Upper lobe of left lung (tissue), 6 donors: ENCODE measurements around the gene FFAR2. TPM values are rescaled to one million over a fixed set of nuclear protein-coding genes. Genes with fewer than 3 reads are reported as not detected.

ENCODE experiments used
- ATAC-seq, 2 donors: fragments of 200-7000 bp; cut with Tn5 transposase; one replicate each; pipeline ENCODE4 v1.9.1; 2022; ENCODE audit warnings: mild to moderate bottlenecking in 2 of 2, moderate library complexity in 2 of 2; ENCODE audit not compliant: low FRiP score in 2 of 2
- DNase-seq, 2 donors: peaks; one replicate each; pipeline ENCODE4 v3.0.0-alpha.2; 2019 to 2020
- H3K27ac ChIP-seq, 4 donors: fragments of 200-600 bp; sonication (generic); one replicate each; pipeline ENCODE4 v1.5.1; 2016 to 2019
- H3K27me3 ChIP-seq, 4 donors: fragments of 200-600 bp; sonication (generic); one replicate each; pipeline ENCODE4 v1.5.1; 2017 to 2019
- H3K36me3 ChIP-seq, 4 donors: fragments of 200-600 bp; sonication (generic); one replicate each; pipeline ENCODE4 v1.5.1; 2016 to 2019
- H3K4me1 ChIP-seq, 4 donors: fragments of 200-600 bp; sonication (generic); one replicate each; pipeline ENCODE4 v1.5.1; 2018 to 2019
- H3K4me3 ChIP-seq, 4 donors: fragments of 200-600 bp; sonication (generic); one replicate each; pipeline ENCODE4 v1.5.1; 2017 to 2019; ENCODE audit warnings: mild to moderate bottlenecking in 2 of 4, moderate library complexity in 1 of 4
- H3K9me3 ChIP-seq, 4 donors: fragments of 200-600 bp; sonication (generic); one replicate each; pipeline ENCODE4 v1.5.1; 2018 to 2019
- EP300 ChIP-seq, 4 donors: sonication (generic); formaldehyde crosslinking; IDR thresholded peaks; one replicate each; pipeline ENCODE4 v1.5.1; 2017; ENCODE audit warnings: antibody characterized with exemption in 4 of 4, control low read depth in 2 of 4
- POLR2A ChIP-seq, 4 donors: fragments of 450-650 bp; IDR thresholded peaks; one replicate each; pipeline ENCODE4 v1.5.1; 2016 to 2017; ENCODE audit warnings: antibody characterized with exemption in 4 of 4, mild to moderate bottlenecking in 2 of 4
- POLR2AphosphoS5 ChIP-seq, 2 donors: sonication (generic); formaldehyde crosslinking; IDR thresholded peaks; one replicate each; pipeline ENCODE4 v1.5.1; 2017; ENCODE audit warnings: antibody characterized with exemption in 2 of 2
- WGBS, 2 donors: methylation state at CpG; one replicate each; pipeline ENCODE4 v1.1.5; 2017 to 2018; 5-methylcytosine and 5-hydroxymethylcytosine counted together
- total RNA-seq, 6 donors: library from RNA; depleted of rRNA in 4 of 6; stranded (reverse); fragments of >200 nt in 4 of 6; gene quantifications; one replicate each; pipeline versions ENCODE4 v1.1.0 to v1.2.1, GENCODE V29; 2016 to 2021
- TF ChIP-seq, protein P1 (sequence below), 6 experiments: fragments of 450-650 bp in 4 of 6; fragments of 200-600 bp in 2 of 6; sonication (generic) in 2 of 6; IDR thresholded peaks; one replicate each; pipeline ENCODE4 v1.5.1; 2016 to 2019; ENCODE audit warnings: antibody characterized with exemption in 6 of 6
- donor health status: DM: no; HTN: no; CAD: no; lungs with moderate emphysema.
- donor health status: DM: no; HTN: yes; CAD: no; lungs with severe emphysema.

FFAR2 gene
- total RNA-seq, 6 donors from 2014 or later, result 0.22 to 9.0 (median 2.1) TPM; not detected in 1

DNA sequence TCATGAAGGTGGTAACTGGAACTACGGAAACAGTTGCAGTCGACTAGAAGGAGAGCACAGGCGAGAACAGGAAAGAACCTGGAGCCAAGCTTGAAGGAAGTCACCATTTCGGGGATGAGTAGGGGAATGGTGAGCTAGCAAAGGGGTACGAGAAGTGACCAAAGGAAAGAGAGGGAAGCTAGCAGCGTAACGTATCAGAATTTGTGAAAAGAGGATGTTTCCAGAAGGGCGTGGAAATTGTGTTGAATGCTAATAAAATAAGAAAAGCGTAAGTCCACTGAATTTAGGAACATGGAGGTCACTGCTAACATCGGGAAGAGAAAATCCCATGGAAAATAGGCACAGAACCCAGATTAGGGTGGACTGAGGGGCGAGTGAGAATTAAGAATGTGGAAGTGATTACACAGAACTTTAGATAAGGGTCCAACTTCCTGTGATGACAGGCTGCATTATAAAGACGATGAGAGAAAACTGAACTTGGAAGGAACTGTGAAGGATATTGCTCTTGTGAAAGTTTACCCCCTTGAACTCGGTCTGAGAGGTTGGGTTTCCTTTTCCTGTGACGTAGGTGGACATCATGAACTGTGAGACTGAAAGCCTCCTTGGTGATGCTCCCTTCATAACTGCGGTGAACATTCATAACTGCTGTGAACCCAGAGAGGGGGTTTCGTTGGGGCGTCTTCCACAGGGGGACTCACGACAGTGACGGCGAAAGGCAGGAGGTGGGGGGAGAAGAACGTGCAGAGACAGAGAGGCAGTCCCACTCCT lies 2.0 kb upstream of the FFAR2 start:
- H3K4me3 ChIP-seq, result no peak overlapping the region
- no peaks in the 10 kb centered on the region for H3K27me3 ChIP-seq
- 65 to 70% methylated on average over 21 of the region's 21 CpGs for WGBS, 2 donors
- no peaks in the 10 kb centered on the region for H3K9me3 ChIP-seq
- DNase-seq, result no peak
- peak in 1 of 2 donors; percentile 38 for ATAC-seq
- peak overlapping the region in 2 of 4 donors; percentile 20 to 35 for H3K27ac ChIP-seq
- H3K4me1 ChIP-seq, result peaks cover 19 to 44% (median 31%) of the 10 kb centered on the region in 4 donors
- TF ChIP-seq EP300 (IDR thresholded peaks at IDR 0.05) (peak in 1 of 4 donors; percentile 69), POLR2A (IDR thresholded peaks at IDR 0.05) (no peak), POLR2AphosphoS5 (IDR thresholded peaks at IDR 0.05) (peak in 1 of 2 donors; percentile 42)
- TF ChIP-seq, protein P1, sequence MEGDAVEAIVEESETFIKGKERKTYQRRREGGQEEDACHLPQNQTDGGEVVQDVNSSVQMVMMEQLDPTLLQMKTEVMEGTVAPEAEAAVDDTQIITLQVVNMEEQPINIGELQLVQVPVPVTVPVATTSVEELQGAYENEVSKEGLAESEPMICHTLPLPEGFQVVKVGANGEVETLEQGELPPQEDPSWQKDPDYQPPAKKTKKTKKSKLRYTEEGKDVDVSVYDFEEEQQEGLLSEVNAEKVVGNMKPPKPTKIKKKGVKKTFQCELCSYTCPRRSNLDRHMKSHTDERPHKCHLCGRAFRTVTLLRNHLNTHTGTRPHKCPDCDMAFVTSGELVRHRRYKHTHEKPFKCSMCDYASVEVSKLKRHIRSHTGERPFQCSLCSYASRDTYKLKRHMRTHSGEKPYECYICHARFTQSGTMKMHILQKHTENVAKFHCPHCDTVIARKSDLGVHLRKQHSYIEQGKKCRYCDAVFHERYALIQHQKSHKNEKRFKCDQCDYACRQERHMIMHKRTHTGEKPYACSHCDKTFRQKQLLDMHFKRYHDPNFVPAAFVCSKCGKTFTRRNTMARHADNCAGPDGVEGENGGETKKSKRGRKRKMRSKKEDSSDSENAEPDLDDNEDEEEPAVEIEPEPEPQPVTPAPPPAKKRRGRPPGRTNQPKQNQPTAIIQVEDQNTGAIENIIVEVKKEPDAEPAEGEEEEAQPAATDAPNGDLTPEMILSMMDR (IDR thresholded peaks at IDR 0.05), result no peak
- no peaks in the 10 kb centered on the region for H3K36me3 ChIP-seq

DNA sequence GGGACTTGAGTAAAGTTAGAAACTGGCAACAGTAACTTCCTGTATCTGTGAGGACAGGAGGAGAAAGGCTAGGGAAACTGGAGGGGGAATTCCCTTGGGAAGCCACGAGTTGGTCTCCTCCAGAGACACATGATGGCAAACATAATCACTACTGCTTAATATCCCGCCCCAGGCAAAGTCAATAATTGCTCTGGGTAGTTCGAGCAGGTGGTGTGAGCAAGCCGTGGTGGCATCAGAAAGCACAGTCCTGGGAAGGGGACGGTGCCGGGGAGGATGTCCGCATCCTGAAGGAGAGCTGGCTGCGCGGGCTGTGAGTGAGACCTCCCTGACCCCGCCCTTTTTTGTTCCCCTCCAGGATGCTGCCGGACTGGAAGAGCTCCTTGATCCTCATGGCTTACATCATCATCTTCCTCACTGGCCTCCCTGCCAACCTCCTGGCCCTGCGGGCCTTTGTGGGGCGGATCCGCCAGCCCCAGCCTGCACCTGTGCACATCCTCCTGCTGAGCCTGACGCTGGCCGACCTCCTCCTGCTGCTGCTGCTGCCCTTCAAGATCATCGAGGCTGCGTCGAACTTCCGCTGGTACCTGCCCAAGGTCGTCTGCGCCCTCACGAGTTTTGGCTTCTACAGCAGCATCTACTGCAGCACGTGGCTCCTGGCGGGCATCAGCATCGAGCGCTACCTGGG lies 1.4 kb downstream of the FFAR2 start:
- Histone ChIP-seq H3K27me3 (no peaks in the 10 kb centered on the region), H3K4me3 (peak overlapping the region in 2 of 4 donors; percentile 7 to 20), H3K9me3 (no peaks in the 10 kb centered on the region), H3K27ac (peak overlapping the region; percentile 56 to 79 (median 68)), H3K36me3 (no peaks in the 10 kb centered on the region), H3K4me1 (peaks cover 18 to 44% (median 23%) of the 10 kb centered on the region in 4 donors)
- ATAC-seq (no peak), DNase-seq (peak; percentile 31 to 58)
- TF ChIP-seq POLR2A (IDR thresholded peaks at IDR 0.05) (no peak), POLR2AphosphoS5 (IDR thresholded peaks at IDR 0.05) (no peak), EP300 (IDR thresholded peaks at IDR 0.05) (no peak)
- TF ChIP-seq, protein P1 (IDR thresholded peaks at IDR 0.05), result no peak
- WGBS, 2 donors, result 64 to 69% methylated on average over 22 to 24 of the region's 27 CpGs

DNA sequence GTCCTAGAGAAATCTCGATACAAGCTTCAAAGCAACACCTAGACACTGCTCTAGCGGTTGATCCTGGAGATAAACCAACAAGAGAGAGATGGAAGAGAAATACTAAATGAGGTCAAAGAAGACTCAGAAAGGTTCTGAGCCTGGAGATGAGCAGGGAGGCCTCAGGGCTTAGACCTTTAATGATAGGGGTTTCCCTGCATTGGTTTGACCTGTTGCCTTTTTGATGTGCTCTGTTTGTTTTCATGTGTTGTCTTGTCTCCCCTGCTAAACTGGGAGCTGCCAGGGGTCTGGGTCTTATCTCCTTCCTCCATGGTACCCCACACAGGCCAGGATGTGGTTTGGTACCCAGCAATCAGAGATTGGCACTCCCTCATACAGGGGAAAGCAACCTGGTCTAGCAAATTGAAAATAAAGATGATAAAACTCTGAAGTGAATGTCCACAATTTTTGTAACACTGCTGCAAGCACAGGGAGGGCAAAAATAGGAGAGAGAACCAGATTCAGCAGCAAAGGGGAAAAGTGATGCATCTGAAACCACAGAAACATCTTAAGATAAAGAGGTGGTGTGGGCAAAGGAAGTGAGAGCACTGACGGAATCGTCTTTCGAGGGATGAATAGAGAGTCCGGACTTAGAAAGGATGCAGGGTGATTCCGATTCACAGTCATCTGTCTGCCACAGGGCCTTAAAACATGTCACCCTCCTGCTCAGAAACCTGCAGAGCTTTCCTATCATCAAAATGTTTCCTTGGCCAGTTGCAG lies 3.5 kb downstream of the FFAR2 start:
- Histone ChIP-seq H3K9me3 (no peaks in the 10 kb centered on the region), H3K27ac (no peak overlapping the region), H3K4me1 (peaks cover 14 to 35% (median 25%) of the 10 kb centered on the region in 4 donors), H3K4me3 (no peak overlapping the region), H3K27me3 (no peaks in the 10 kb centered on the region), H3K36me3 (no peaks in the 10 kb centered on the region)
- TF ChIP-seq POLR2A (IDR thresholded peaks at IDR 0.05) (no peak), EP300 (IDR thresholded peaks at IDR 0.05) (no peak)
- TF ChIP-seq, protein P1 (IDR thresholded peaks at IDR 0.05), result no peak
- 79% methylated on average over 7 of the region's 7 CpGs for WGBS, 2 donors
- ATAC-seq (no peak), DNase-seq (no peak)

DNA sequence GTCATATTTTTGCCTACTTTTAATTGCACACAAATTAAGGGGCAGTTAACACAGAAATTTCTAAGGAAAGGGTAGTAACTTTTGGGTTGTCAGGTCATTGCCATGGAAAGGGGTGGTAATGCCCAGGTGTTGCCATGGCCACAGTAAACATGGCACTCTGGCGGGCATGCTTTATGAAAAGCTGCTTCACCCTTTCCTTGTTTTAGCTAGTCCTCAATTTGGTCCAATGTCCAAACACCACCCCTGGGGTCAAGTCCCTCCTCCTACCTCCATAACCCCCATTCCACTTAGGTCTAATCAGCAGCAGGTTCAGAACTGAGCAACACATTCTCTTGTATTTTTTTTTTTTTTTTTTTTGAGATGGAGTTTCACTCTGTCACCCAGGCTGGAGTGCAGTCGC lies 6.6 kb downstream of the FFAR2 start:
- H3K4me1 ChIP-seq, result peaks cover 16 to 22% (median 20%) of the 10 kb centered on the region in 4 donors
- H3K27me3 ChIP-seq, result no peaks in the 10 kb centered on the region
- H3K36me3 ChIP-seq, result no peaks in the 10 kb centered on the region
- H3K27ac ChIP-seq, result no peak overlapping the region
- H3K9me3 ChIP-seq, result no peaks in the 10 kb centered on the region
- no peak overlapping the region for H3K4me3 ChIP-seq
- ATAC-seq (no peak), DNase-seq (no peak)
- WGBS, 2 donors, result 93 to 100% methylated on average over 2 of the region's 2 CpGs
- TF ChIP-seq, protein P1 (IDR thresholded peaks at IDR 0.05), result no peak
- TF ChIP-seq POLR2A (IDR thresholded peaks at IDR 0.05) (no peak), EP300 (IDR thresholded peaks at IDR 0.05) (no peak), POLR2AphosphoS5 (IDR thresholded peaks at IDR 0.05) (no peak)
